IPS-NIHi11 (cell line): Measurements from ENCODE around the gene NCKAP5.
"Not testable (repeated sequence)": the region's sequence is repeated elsewhere in the genome, so short reads cannot be mapped to it uniquely, and the experiment has no call there.

Experiments used
- DNase-seq: peaks from one replicate; pipeline ENCODE4 v3.0.0; 2012; ENCODE audit warnings: mixed read lengths, low spot score

NCKAP5 gene

GRCh38 chr2:133266041-133266925, 302.0 kb downstream of the NCKAP5 start:
- peak; percentile 66 for DNase-seq

DNA sequence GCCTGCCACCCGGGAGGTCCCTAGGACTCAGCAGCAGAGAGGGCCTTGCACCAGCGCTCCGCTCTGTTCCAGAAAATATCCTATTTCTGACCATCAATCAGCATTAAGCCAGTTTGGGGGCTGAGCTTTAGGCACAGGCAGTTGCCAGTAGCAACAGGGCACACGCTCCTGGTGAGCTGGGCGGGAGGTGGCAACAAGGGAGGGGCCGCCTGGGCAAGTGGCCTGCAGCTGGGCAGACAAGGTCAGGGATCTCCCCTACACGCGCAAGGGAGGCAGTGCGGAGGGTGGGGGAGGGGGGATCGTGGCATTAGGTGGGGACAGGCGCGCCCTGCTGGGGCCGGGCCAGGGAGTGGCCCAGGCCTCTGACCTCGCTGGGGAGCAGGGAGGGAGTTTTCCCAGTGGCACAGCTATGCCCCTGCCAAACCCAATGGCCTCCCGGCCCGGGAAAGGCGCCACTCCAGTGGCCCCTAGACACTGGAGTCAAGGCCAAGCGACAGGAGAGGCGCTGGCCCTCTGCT, 302.8 kb downstream of the NCKAP5 start:
- peak; percentile 61 for DNase-seq

DNA sequence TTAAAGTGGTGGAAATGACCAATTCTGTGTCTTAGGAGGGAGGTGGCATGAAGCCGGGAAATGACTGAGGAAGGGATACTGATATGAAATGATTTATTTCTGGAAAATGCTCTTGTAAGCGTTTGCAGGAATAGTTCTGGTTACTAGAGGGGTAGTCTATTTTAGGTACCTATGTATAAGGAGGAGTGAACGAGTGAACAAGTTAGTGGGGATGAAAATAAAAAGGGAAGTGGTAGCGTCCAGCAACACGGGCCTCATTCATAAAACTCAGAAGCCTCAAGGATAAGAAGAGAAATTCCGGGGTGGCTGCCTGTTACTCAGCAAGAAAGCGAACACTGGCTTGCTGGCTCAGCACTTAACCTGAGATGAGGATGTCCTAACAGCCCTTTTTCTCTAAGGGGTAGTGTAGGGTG, 303.3 kb downstream of the NCKAP5 start:
- DNase-seq = no peak

- DNase-seq = no peak
These were observed 305.4 kb downstream of the NCKAP5 start for GRCh38 chr2:133262893-133263292.

GRCh38 chr2:133255360-133255759, 312.9 kb downstream of the NCKAP5 start:
- no peak for DNase-seq

- DNase-seq = no peak
These were observed 314.5 kb downstream of the NCKAP5 start for GRCh38 chr2:133253793-133254192.

DNA sequence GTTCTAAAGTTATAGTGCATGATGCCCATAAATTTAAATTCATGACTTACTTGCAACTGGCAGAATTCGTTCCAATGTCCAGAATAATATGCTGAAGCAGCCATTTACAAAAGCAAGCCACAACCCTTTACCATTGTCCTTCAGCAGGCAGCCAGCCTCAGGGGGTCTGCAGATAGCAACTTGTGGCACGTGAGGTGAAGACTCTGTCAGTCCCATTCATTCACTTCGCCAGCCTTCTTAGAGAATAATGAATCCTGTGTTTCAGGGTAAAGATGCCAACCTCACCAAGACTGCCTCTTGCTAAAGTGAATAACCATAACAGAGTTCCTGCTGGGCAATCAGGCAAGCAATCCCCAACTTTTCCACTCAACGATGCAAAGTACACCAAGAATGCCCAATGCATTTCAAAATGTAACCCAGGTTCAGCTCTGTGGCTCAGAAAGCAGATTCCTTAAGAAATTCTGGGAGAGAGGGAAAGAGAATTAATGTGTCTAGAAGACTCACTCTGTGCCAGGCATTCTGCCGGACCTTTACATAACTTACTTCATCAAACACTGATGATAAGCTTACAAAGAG, 315.4 kb downstream of the NCKAP5 start:
- no peak for DNase-seq

- DNase-seq = no peak
These were observed 318.9 kb downstream of the NCKAP5 start for GRCh38 chr2:133249362-133249761.

GRCh38 chr2:133248264-133248663, 320.0 kb downstream of the NCKAP5 start:
- no peak for DNase-seq

- DNase-seq = no peak
These were observed 320.6 kb downstream of the NCKAP5 start for GRCh38 chr2:133247631-133248030.

GRCh38 chr2:133241224-133241571, 327.1 kb downstream of the NCKAP5 start:
- DNase-seq = no peak

GRCh38 chr2:133240491-133241223, 327.6 kb downstream of the NCKAP5 start:
- no peak for DNase-seq

DNA sequence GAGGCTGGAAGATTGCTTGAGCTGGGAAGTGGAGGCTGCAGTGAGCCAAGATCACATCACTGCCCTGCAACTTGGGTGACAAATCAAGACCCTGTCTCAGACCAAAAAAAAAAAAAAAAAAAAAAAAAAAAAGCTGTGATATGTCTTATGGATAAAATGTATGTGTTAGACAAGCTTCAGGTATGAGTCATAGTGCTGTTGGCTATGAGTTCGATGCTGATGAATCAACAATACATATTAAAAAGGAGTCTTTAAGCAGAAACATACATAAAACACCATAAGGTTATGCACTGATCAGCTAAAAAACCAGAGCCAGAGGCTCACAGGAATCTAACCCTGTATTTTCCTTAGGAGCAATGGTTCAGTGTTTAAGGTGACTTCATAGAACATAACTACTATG, 332.3 kb downstream of the NCKAP5 start:
- no peak for DNase-seq

- no peak for DNase-seq
These were observed 335.7 kb downstream of the NCKAP5 start for GRCh38 chr2:133232556-133232955.

DNA sequence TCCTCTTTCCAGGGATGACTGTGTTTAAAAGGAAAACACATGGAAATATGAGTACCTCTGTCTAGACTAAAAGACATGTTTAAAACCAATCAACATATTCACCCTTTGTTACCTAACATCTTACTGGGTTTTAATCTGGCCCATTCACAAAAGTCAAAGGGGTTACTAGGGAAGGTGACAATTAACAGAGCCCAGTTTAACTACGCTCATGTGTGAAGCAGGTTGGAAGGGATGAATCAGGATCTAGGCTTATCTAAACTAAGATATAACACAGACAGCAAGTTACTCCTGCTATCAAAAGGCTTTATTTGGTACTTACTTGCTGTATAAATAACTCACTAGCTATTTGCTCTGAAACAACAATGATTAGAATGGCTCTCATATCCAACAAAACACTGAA, 337.0 kb downstream of the NCKAP5 start:
- no peak for DNase-seq

DNA sequence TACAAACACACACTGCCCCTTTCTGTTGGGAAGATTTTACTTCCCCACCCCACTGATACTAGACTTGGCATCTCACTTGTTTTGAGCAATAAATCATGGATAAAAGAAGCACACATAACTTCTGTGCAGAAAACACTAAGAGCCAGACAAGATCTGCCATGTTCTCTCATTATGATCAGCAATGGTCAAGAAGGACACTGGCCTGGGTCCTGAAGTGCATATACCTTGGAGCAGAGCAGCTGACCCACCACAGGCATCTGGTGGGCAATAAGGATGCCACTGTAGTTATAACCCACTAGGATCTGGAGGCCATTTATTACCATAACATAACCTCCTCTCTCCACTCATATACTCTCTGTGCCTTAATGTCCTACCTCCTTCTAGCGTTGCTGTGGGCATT, 338.3 kb downstream of the NCKAP5 start:
- DNase-seq = no peak

GRCh38 chr2:133223226-133223625, 345.0 kb downstream of the NCKAP5 start:
- no peak for DNase-seq

- no peak for DNase-seq
These were observed 346.9 kb downstream of the NCKAP5 start for GRCh38 chr2:133221398-133221797.

DNA sequence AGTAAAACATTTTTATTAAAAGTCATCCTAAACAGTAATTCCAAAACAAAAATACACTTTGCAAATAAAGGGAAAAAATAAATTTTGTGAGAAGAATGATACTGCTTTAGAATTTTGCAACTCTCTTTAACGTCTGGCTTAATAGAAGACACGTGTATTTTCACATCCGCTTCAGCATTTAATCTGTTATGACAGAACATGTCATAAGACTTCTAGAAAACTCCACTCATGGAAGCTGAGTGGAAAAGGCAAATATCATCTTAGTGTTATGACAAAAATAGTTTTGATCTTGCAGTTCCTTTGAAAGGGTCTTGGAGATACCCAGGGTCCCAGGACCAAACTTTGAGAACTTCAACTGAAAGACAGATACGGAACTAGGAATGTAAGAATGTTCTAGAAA, 350.1 kb downstream of the NCKAP5 start:
- DNase-seq = no peak

- DNase-seq = no peak
These were observed 352.8 kb downstream of the NCKAP5 start for GRCh38 chr2:133215477-133215876.

GRCh38 chr2:133213651-133214050, 354.6 kb downstream of the NCKAP5 start:
- no peak for DNase-seq

DNA sequence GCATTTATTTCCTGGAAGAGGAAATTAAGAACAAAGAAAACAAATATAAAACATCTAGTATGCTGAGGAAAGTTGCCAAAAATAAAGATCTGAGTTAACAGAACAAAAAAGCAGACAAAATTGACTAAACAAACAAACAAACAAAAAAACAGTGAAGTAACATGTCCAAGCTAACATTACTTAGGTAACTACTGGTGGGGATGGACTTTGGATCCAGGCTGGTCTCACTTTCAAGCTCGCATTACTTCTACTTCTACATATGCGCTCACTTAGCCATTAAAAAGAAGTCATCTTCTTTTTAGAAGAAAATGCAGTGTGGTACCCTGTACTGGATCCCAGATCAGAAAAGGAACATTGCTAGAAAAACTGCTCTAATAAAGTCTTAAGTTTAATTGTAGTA, 358.9 kb downstream of the NCKAP5 start:
- no peak for DNase-seq

DNA sequence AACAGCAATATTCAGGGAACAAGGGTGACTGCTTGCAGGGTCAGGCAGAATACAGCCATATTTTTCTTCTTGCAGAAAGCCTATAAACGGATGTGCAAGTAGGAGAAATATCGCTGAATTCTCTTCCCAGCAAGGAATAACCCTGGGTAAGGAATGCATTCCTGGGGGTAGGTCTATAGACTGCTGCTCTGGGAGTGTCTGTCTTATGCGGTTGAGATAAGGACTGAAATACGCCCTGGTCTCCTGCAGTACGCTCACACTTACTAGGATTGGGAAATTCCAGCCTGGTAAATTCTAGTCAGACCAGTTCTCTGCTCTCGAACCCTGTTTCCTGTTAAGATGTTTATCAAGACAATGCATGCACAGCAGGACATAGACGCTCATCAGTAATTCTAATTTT, 361.6 kb downstream of the NCKAP5 start:
- DNase-seq = not testable (repeated sequence)
